COLO829 (cell line): ENCODE data around the gene PVR.
A peak's percentile ranks its signal among the peaks of the same experiment; 100 is the strongest.
"Not testable (repeated sequence)": the region's sequence is repeated elsewhere in the genome, so short reads cannot be mapped to it uniquely, and the experiment has no call there.

Source experiments
- DNase-seq: peaks from one replicate; pipeline ENCODE4 v3.0.0; 2012; ENCODE audit warnings: low spot score

The PVR gene, protein sequence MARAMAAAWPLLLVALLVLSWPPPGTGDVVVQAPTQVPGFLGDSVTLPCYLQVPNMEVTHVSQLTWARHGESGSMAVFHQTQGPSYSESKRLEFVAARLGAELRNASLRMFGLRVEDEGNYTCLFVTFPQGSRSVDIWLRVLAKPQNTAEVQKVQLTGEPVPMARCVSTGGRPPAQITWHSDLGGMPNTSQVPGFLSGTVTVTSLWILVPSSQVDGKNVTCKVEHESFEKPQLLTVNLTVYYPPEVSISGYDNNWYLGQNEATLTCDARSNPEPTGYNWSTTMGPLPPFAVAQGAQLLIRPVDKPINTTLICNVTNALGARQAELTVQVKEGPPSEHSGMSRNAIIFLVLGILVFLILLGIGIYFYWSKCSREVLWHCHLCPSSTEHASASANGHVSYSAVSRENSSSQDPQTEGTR

DNA sequence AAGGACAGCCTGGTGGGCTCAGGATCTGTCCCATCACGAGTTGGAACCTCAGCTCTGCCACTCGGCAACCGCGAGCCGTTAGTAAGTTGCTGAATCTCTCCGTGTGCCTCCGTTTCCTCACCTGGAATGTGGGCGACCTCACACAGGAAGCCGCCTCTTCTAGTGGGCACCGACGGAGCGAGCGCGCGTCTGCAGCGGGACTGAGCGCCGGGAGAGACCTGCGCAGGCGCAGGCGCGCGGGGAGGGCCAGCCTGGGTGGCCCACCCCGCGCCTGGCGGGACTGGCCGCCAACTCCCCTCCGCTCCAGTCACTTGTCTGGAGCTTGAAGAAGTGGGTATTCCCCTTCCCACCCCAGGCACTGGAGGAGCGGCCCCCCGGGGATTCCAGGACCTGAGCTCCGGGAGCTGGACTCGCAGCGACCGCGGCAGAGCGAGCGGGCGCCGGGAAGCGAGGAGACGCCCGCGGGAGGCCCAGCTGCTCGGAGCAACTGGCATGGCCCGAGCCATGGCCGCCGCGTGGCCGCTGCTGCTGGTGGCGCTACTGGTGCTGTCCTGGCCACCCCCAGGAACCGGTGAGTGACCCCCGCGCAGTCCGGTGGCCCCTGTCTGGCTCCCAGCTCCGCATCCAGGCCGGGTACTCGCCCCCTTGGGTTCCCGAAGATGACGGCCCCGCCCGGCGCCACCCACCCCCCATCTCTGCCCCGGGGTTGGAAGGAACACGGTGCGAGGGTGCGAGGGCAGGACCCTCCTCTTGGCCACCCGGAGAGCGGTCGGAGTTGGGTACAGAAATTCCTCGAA is at the start of gene PVR:
TSS of gene PVR (plus strand) at position 306 of the 797 bp plus-strand sequence. CDS start at position 493, 187 bp downstream.
- peak; percentile 84 for DNase-seq

- DNase-seq = no peak
Observed at GRCh38 chr19:44596428-44597130, 47.1 kb upstream of the PVR start.

GRCh38 chr19:44597131-44597491 is 46.6 kb upstream of the PVR start:
- DNase-seq = no peak

DNA sequence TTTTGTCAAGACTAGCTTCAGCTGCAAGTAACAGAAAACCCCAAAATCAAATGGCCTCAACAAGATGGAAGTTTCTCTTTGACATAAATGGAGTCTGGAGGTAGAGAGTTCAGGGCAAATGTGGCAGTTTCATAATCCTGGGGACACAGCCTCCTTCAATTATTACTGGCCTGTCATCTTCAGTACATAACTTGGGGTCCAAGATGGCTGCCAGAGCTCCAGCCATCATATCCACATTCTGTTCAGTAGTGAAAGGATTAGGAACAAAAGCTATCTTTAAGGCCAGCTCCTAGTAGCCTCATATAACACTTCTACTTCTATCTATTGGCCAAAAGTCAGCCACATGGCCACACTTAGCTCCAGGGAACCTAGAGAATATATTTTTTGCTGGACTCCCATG is 45.4 kb upstream of the PVR start:
- DNase-seq = no peak

DNA sequence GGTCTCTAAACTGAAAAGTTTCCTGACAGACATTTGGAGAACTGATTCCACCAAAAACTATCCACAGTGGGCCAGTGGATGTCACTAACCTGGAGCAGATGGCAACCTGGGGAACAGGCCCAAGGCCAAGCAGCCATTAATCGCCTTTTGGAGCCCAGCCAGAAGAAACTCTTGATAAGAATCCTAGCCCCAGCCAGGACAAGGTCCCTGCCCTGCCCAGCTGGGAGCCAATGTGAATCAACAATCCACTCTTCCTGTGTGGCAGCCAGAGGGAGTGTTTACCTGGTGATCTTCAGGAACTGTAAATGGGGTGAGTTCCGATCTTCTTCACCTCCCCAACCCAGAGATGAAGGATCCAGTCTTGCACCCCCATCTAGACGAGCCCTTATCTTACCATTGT is 44.8 kb upstream of the PVR start:
- no peak for DNase-seq

DNA sequence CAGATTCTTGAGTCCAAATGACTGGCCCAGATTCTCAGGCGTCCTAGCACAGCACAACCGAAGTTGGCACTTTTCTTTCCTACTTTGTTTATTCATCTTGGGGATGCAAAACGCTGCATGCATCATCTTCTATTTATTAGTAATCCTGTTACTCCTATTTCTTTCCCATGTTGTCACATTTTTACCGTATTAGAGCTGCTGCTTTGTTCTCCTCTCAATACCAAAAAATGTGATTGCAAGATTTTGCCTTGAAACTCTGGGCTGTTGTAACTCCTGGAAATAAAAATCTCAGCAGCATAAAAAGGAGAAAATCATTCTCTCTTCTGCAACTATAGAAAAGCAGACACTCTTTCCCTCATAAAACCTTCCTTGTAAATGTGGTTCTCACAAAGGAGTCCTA is 43.2 kb upstream of the PVR start:
- no peak for DNase-seq

- no peak for DNase-seq
Observed at GRCh38 chr19:44602081-44602480, 41.6 kb upstream of the PVR start.

GRCh38 chr19:44603201-44603945 is 40.3 kb upstream of the PVR start:
- DNase-seq = no peak

- DNase-seq = no peak
Observed at GRCh38 chr19:44604241-44604640, 39.5 kb upstream of the PVR start.

DNA sequence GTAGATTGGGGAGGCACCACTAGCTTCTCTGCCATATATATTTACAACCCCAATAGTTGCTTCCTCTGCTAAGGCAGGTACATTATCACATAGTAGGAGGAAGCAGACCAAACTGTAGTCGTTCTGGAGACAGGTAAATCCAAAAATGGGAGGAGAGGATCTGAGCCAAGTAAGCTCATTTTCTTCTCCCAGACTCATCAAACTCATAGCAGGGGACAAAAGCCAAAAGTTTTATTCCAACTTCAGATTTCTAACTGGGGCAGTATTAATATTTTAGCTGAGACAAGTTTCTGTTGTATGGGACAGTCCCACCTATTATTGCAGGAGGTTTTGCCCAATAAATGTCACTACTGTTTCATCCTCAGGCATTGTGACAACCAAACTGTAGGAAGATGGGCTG is 38.2 kb upstream of the PVR start:
- no peak for DNase-seq

- no peak for DNase-seq
Observed at GRCh38 chr19:44607049-44607448, 36.7 kb upstream of the PVR start.

GRCh38 chr19:44607917-44608316 is 35.8 kb upstream of the PVR start:
- no peak for DNase-seq

DNA sequence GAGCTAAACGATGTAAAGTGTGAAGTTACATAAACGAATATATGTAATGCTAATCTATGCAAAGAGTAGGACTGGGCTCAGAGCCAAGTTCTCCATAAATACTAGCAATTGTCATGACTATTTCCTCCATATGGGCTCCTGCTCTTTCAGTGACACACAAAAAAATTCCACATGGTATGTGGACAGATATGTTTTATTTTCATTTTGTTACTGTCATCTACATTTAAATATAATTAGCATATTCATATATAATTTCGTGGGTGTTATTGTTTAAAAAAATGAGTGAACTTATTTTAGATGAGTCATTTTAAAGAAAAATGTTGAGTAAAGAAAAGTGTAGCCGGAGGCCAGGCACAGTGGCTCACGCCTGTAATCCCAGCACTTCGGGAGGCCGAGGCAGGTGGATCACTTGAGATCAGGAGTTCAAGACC is 35.3 kb upstream of the PVR start:
- peak; percentile 25 for DNase-seq

- DNase-seq = no peak
Observed at GRCh38 chr19:44609219-44609618, 34.5 kb upstream of the PVR start.

DNA sequence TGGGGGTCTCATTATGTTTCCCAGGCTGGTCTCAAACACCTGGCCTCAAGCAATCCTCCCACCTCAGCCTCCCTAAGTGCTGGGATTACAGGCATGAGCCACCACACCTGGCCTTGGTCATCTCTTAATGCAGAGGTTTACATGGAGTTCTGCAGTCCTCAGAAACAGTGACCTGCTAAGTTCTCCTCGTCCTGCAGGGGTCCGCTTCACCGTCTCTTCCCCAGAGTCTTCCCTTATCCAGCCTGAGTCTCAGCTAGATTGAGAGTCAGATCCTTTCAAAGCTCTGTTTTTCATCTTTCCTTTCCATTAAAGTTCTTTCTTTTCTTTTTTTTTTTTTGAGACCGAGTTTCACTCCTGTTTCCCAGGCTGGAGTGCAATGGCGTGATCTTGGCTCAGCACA is 33.2 kb upstream of the PVR start:
- not testable (repeated sequence) for DNase-seq

GRCh38 chr19:44611812-44612295 is 31.9 kb upstream of the PVR start:
- no peak for DNase-seq

GRCh38 chr19:44613295-44614178 is 30.2 kb upstream of the PVR start, which contains the start of gene IGSF23:
Gene IGSF23, plus strand, starts transcription at chr19:44613563. Its CDS starts 83 bp downstream, at chr19:44613646.
- no peak for DNase-seq

- no peak for DNase-seq
Observed at GRCh38 chr19:44614313-44614712, 29.4 kb upstream of the PVR start.

DNA sequence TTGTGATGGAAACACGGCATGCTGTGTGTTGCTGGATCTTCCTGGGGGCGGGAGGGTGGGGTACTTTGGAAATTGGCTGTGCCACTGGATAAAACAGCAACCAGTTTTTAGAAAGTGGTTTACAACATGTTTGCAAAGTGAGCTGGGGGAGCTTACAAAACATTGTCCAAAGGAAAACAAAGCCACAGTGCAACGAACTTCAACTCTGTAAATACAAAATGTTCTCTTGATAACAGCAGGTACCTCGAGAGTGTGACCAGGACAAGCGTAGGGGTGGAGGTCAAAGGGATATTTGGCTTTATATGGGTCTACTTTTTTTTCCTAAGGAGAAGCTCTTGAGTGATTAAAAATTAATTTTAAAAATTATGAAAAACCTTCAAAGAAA is 27.9 kb upstream of the PVR start:
- no peak for DNase-seq

- no peak for DNase-seq
Observed at GRCh38 chr19:44617110-44617880, 26.4 kb upstream of the PVR start.
